GM12878 (cell line): Measurements from ENCODE around the gene PDE11A. TPM values are rescaled to one million over a fixed set of nuclear protein-coding genes. Genes with fewer than 3 reads are reported as not detected.

Source experiments
- ATAC-seq: fragments of 200-7000 bp; cut with Tn5 transposase; 3 replicates; pipeline ENCODE4 v1.9.1; 2020; ENCODE audit warnings: mild to moderate bottlenecking, moderate library complexity
- BruUV-seq: library from RNA; stranded (reverse); fragments of 400-500 nt; replicated peaks from 2 replicates; lab custom pipeline; 2021; lab: Mats Ljungman, UMichigan
- CTCF ChIA-PET: fragments of 300-600 bp; sonication (Branson Sonifier 250); formaldehyde crosslinking; extraction: SDS; loops from one replicate; lab custom pipeline; 2021; ENCODE audit warnings: inconsistent platforms; lab: Yijun Ruan, JAX
- POLR2A ChIA-PET: fragments of 350-600 bp; formaldehyde crosslinking; extraction: SDS; loops from one replicate; lab custom pipeline; 2021; ENCODE audit warnings: inconsistent platforms; lab: Charles Lee
- RAD21 ChIA-PET: fragments of 300-600 bp; sonication (Branson Sonifier 250); formaldehyde crosslinking; loops from one replicate; lab custom pipeline; 2023; ENCODE audit warnings: antibody characterized with exemption; ENCODE audit not compliant: unreplicated experiment; lab: Charles Lee
- SMC1A ChIA-PET: fragments of 300-600 bp; sonication (Branson Sonifier 250); formaldehyde crosslinking; loops from one replicate; lab custom pipeline; 2023; ENCODE audit not compliant: unreplicated experiment, uncharacterized antibody; lab: Charles Lee
- DNase-seq: peaks from one replicate; pipeline ENCODE4 v3.0.0-alpha.2; 2011; ENCODE audit warnings: low read depth, low spot score
- FAIRE-seq: peaks from 3 replicates; lab custom pipeline; 2011; peaks lifted over from hg19 to GRCh38; lab: Jason Lieb, UNC
- H2AFZ ChIP-seq: 2 replicates; pipeline ENCODE4 v1.6.0; 2011; ENCODE audit warnings: low read depth, low read length, control low read depth; ENCODE audit not compliant: control insufficient read depth
- H3K27ac ChIP-seq: 2 replicates; pipeline ENCODE4 v1.5.1; 2011; ENCODE audit warnings: control low read depth; ENCODE audit not compliant: control insufficient read depth, insufficient read depth
- H3K27me3 ChIP-seq, 2 experiments: replicated peaks in 1 of 2; 2 replicates each; pipeline versions ENCODE4 v1.6.0 to v1.6.1; 2011; ENCODE audit warnings: low read length in 1 of 2; ENCODE audit not compliant: control insufficient read depth in 2 of 2, insufficient read depth in 2 of 2
- H3K36me3 ChIP-seq, 2 experiments: 2 replicates each; pipeline ENCODE4 v1.5.1; 2011; ENCODE audit warnings: low read length in 1 of 2; ENCODE audit not compliant: control insufficient read depth in 2 of 2, insufficient read depth in 2 of 2
- H3K4me1 ChIP-seq: 2 replicates; pipeline ENCODE4 v1.6.1; 2011; ENCODE audit warnings: mild to moderate bottlenecking, low read length, moderate library complexity, mixed read lengths; ENCODE audit not compliant: control insufficient read depth, insufficient read depth
- H3K4me2 ChIP-seq: 2 replicates; pipeline ENCODE4 v1.6.0; 2011; ENCODE audit warnings: control low read depth; ENCODE audit not compliant: control insufficient read depth, insufficient read depth
- H3K4me3 ChIP-seq: fragments of 200-600 bp; sonication (generic); 2 replicates; pipeline ENCODE4 v1.5.1; 2016
- H3K79me2 ChIP-seq: 2 replicates; pipeline ENCODE4 v1.6.0; 2011; ENCODE audit warnings: low read length; ENCODE audit not compliant: control insufficient read depth, insufficient read depth
- H3K9ac ChIP-seq: 2 replicates; pipeline ENCODE4 v1.8.0; 2011; ENCODE audit warnings: low read length, control low read depth, mixed read lengths; ENCODE audit not compliant: control insufficient read depth, insufficient read depth
- H3K9me3 ChIP-seq: replicated peaks from 3 replicates; pipeline ENCODE4 v1.5.1; 2011; ENCODE audit warnings: mild to moderate bottlenecking, low read length; ENCODE audit not compliant: control insufficient read depth, insufficient read depth
- H4K20me1 ChIP-seq: 2 replicates; pipeline ENCODE4 v1.6.0; 2011; ENCODE audit not compliant: control insufficient read depth, insufficient read depth
- BACH1 ChIP-seq: fragments of 450-650 bp; IDR thresholded peaks from 2 replicates; pipeline ENCODE4 v1.6.1; 2017; ENCODE audit warnings: mild to moderate bottlenecking, borderline replicate concordance
- CHD2 ChIP-seq: IDR thresholded peaks from 2 replicates; pipeline ENCODE4 v1.6.1; 2011; ENCODE audit warnings: low read depth, low read length, improper control_type of control experiment, borderline replicate concordance
- CREB1 ChIP-seq: IDR thresholded peaks from 2 replicates; pipeline ENCODE4 v1.6.1; 2012; ENCODE audit warnings: low read depth, mild to moderate bottlenecking, inconsistent platforms
- CREM ChIP-seq: IDR thresholded peaks from 2 replicates; pipeline ENCODE4 v1.6.1; 2014; ENCODE audit warnings: antibody characterized with exemption, low read depth
- JUNB ChIP-seq: IDR thresholded peaks from 2 replicates; pipeline ENCODE4 v1.6.1; 2016; ENCODE audit warnings: antibody characterized with exemption, mild to moderate bottlenecking
- KLF5 ChIP-seq: fragments of 450-650 bp; IDR thresholded peaks from 2 replicates; pipeline ENCODE4 v1.6.1; 2014; ENCODE audit warnings: mild to moderate bottlenecking; ENCODE audit not compliant: partially characterized antibody
- LARP7 ChIP-seq: fragments of 450-650 bp; IDR thresholded peaks from 2 replicates; pipeline ENCODE4 v1.6.1; 2017; ENCODE audit warnings: mild to moderate bottlenecking
- MEF2A ChIP-seq: IDR thresholded peaks from 2 replicates; pipeline ENCODE4 v1.6.1; 2011; ENCODE audit warnings: low read depth, mild to moderate bottlenecking, low read length, moderate library complexity; ENCODE audit not compliant: insufficient read depth
- MTA2 ChIP-seq: fragments of 450-650 bp; IDR thresholded peaks from 2 replicates; pipeline ENCODE4 v1.6.1; 2016; ENCODE audit warnings: low read depth, mild to moderate bottlenecking, moderate library complexity
- NRF1 ChIP-seq: conservative IDR thresholded peaks from 2 replicates; pipeline ENCODE4 v1.6.1; 2011; ENCODE audit warnings: mild to moderate bottlenecking, low read depth, low read length, improper control_type of control experiment
- RCOR1 ChIP-seq: conservative IDR thresholded peaks from 2 replicates; pipeline ENCODE4 v1.6.1; 2012; ENCODE audit warnings: low read depth, low read length, improper control_type of control experiment
- RELA ChIP-seq: fragments of 450-650 bp; IDR thresholded peaks from 2 replicates; pipeline ENCODE4 v1.8.0; 2014; ENCODE audit warnings: borderline replicate concordance; ENCODE audit not compliant: partially characterized antibody
- SREBF1 ChIP-seq: IDR thresholded peaks from 2 replicates; pipeline ENCODE4 v1.6.1; 2012; ENCODE audit warnings: mild to moderate bottlenecking, low read length
- SREBF2 ChIP-seq: IDR thresholded peaks from 2 replicates; pipeline ENCODE4 v1.6.1; 2012; ENCODE audit warnings: mild to moderate bottlenecking, low read length
- SRF ChIP-seq, 2 experiments: IDR thresholded peaks; 2 replicates each; pipeline ENCODE4 v1.6.1; 2011; ENCODE audit warnings: low read depth in 2 of 2, low read length in 2 of 2, mild to moderate bottlenecking in 1 of 2, moderate library complexity in 1 of 2
- WRNIP1 ChIP-seq: IDR thresholded peaks from 2 replicates; pipeline ENCODE4 v1.6.1; 2011; ENCODE audit warnings: low read depth, low read length, improper control_type of control experiment, borderline replicate concordance
- ZNF384 ChIP-seq: IDR thresholded peaks from 2 replicates; pipeline ENCODE4 v1.6.1; 2012; ENCODE audit warnings: low read depth, mild to moderate bottlenecking, low read length, improper control_type of control experiment, borderline replicate concordance
- WGBS: methylation state at CpG from one replicate; pipeline ENCODE4 v1.1.6; 2016; ENCODE audit warnings: low lambda C conversion rate; ENCODE audit not compliant: insufficient replicate concordance, insufficient coverage; ENCODE audit errors: missing lambda C conversion rate; 5-methylcytosine and 5-hydroxymethylcytosine counted together
- in situ Hi-C: fragments of 300-500 bp; cut with MboI; formaldehyde crosslinking; loops from 9 replicates; pipeline ENCODE4 v1.14.3; 2018; ENCODE audit warnings: mixed read lengths
- intact Hi-C: fragments of 100-400 bp; cut with micrococcal nuclease; formaldehyde crosslinking; loops from one replicate; pipeline ENCODE4 v1.14.2; 2022; ENCODE audit not compliant: unreplicated experiment
- polyA plus RNA-seq, 11 experiments: library from polyadenylated mRNA; depleted of rRNA in 4 of 11; unstranded in 6 of 11; stranded (reverse) in 5 of 11; fragments of >200 nt; fragmentation: Nextera tagmentation in 4 of 11; fragmentation: Illumina TruSeq in 1 of 11; extraction: Ambion mirVana in 4 of 11; extraction: Trizol in 1 of 11; gene quantifications; 1 replicate in 1 of 11; 2 replicates in 10 of 11; pipeline versions ENCODE4 v1.2.1 to v1.2.3, GENCODE V29; 2011 to 2016; ENCODE audit warnings: inconsistent platforms in 2 of 11, missing spikeins in 2 of 11, low read depth in 1 of 11
- total RNA-seq, 4 experiments: library from RNA; depleted of rRNA in 3 of 4; stranded (reverse); fragments of >200 nt in 3 of 4; fragmentation: Illumina TruSeq in 1 of 4; extraction: Trizol in 1 of 4; gene quantifications; 2 replicates each; pipeline versions ENCODE4 v1.2.1 to v1.2.3, GENCODE V29; 2013 to 2021
- TF ChIP-seq, protein P1 (sequence below): fragments of 450-650 bp; IDR thresholded peaks from 2 replicates; pipeline ENCODE4 v1.6.1; 2017; ENCODE audit warnings: borderline replicate concordance
- TF ChIP-seq, protein P2 (sequence below), 3 experiments: IDR thresholded peaks in 2 of 3; conservative IDR thresholded peaks in 1 of 3; 2 replicates each; pipeline ENCODE4 v1.5.1; 2011; ENCODE audit warnings: low read depth in 3 of 3, low read length in 3 of 3, mild to moderate bottlenecking in 3 of 3, control low read depth in 2 of 3, moderate library complexity in 2 of 3, inconsistent platforms in 1 of 3, mixed read lengths in 1 of 3; ENCODE audit not compliant: control insufficient read depth in 2 of 3, insufficient read depth in 1 of 3; ENCODE audit errors: extremely low read depth in 1 of 3
- TF ChIP-seq, protein P3 (sequence below): IDR thresholded peaks from 2 replicates; pipeline ENCODE4 v1.6.1; 2011; ENCODE audit warnings: low read depth, mild to moderate bottlenecking, low read length, moderate library complexity, borderline replicate concordance; ENCODE audit errors: extremely low read depth

Gene PDE11A
- total and polyA plus RNA-seq, 10 of the 15 experiments (the other 5 are each of a cell fraction or from before 2014, with no cell fraction given) = 0.01 to 0.17 (median 0.06) TPM; not detected in 5

DNA sequence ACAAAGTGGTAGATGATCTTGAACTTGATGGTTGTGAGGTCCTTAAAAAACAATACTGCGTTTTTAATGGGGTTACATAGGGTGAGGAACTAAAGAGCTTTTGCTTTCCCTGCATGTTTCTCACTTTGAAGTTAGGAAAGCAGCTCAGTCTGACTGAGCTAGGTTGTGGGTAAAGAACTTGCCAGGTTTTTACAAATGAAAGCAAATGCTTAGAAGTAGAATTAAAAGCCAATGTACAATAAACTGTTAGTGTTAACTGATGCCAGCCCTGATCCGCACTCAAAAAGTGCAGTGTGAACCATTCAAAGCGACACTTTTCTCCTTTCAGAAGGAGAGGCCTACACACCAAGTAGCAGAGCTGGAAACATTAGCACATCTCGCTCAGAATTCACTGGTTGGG, 409.7 kb downstream of the PDE11A start (continued):
- TF ChIP-seq, protein P1, sequence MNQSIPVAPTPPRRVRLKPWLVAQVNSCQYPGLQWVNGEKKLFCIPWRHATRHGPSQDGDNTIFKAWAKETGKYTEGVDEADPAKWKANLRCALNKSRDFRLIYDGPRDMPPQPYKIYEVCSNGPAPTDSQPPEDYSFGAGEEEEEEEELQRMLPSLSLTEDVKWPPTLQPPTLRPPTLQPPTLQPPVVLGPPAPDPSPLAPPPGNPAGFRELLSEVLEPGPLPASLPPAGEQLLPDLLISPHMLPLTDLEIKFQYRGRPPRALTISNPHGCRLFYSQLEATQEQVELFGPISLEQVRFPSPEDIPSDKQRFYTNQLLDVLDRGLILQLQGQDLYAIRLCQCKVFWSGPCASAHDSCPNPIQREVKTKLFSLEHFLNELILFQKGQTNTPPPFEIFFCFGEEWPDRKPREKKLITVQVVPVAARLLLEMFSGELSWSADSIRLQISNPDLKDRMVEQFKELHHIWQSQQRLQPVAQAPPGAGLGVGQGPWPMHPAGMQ = no peak
- TF ChIP-seq CREB1 = no peak

DNA sequence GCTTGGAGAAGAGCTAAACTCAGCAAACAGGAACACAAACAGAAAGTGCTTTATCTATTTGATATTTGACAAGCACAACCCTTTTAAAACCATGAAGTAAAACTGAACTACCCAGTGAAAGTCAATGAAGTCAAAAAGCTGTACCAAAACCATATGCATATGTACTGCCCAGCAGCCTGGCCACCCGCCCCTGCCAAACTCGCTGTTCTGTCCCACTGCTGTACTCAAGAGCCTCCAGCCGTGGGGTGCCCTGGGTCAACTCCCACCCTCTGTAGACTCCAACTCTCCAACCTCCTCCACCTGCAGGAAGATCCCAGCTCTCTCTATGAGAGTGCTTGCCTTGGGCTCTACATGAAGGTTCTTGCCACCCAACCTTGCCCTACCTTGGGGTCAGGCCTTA, 411.8 kb downstream of the PDE11A start:
- Histone ChIP-seq H4K20me1 (no peaks in the 10 kb centered on the region), H3K9ac (no peak overlapping the region), H3K4me3 (no peak overlapping the region), H3K36me3 (no peaks in the 10 kb centered on the region), H2AFZ (no peak overlapping the region), H3K27ac (no peak overlapping the region), H3K9me3 (no peaks in the 10 kb centered on the region), H3K79me2 (no peaks in the 10 kb centered on the region), H3K27me3 (no peaks in the 10 kb centered on the region), H3K4me2 (no peak overlapping the region), H3K4me1 (no peaks in the 10 kb centered on the region)
- in situ Hi-C loops (no loop called here), intact Hi-C loops (no loop called here)
- 23% methylated on average over 3 of the region's 3 CpGs for WGBS
- POLR2A ChIA-PET = no interaction called here
- TF ChIP-seq, protein P1 = no peak
- TF ChIP-seq BACH1 = no peak
- no peak for TF ChIP-seq SREBF2
- TF ChIP-seq CHD2 = no peak
- no peak for TF ChIP-seq RELA
- no peak for TF ChIP-seq ZNF384
- no peak for TF ChIP-seq SREBF1
- no peak for TF ChIP-seq SRF (IDR thresholded peaks at IDR 0.05; ENCODE audit: low read depth in 2 of 2, low read length in 2 of 2)
- no peak for TF ChIP-seq LARP7
- no peak for TF ChIP-seq MEF2A
- no peak for TF ChIP-seq KLF5
- no peak for TF ChIP-seq JUNB
- no peak for TF ChIP-seq CREM
- TF ChIP-seq CREB1 = no peak
- TF ChIP-seq, protein P2, sequence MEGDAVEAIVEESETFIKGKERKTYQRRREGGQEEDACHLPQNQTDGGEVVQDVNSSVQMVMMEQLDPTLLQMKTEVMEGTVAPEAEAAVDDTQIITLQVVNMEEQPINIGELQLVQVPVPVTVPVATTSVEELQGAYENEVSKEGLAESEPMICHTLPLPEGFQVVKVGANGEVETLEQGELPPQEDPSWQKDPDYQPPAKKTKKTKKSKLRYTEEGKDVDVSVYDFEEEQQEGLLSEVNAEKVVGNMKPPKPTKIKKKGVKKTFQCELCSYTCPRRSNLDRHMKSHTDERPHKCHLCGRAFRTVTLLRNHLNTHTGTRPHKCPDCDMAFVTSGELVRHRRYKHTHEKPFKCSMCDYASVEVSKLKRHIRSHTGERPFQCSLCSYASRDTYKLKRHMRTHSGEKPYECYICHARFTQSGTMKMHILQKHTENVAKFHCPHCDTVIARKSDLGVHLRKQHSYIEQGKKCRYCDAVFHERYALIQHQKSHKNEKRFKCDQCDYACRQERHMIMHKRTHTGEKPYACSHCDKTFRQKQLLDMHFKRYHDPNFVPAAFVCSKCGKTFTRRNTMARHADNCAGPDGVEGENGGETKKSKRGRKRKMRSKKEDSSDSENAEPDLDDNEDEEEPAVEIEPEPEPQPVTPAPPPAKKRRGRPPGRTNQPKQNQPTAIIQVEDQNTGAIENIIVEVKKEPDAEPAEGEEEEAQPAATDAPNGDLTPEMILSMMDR (IDR thresholded peaks at IDR 0.05 in 2 of 3, conservative IDR thresholded peaks at IDR 0.05 in 1 of 3; ENCODE audit: control insufficient read depth in 2 of 3, extremely low read depth in 1 of 3, insufficient read depth in 1 of 3, low read depth in 3 of 3, low read length in 3 of 3) = no peak
- no peak for TF ChIP-seq NRF1
- no peak for TF ChIP-seq WRNIP1
- TF ChIP-seq MTA2 = no peak
- TF ChIP-seq, protein P3, sequence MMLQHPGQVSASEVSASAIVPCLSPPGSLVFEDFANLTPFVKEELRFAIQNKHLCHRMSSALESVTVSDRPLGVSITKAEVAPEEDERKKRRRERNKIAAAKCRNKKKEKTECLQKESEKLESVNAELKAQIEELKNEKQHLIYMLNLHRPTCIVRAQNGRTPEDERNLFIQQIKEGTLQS = no peak
- no peak for TF ChIP-seq RCOR1
- CTCF ChIA-PET = interaction anchor here (1.0 kb wide), 1 partner anchor 512 kb away, joined by 3 read pairs; no protein-coding TSS in a partner anchor
- FAIRE-seq = no peak
- BruUV-seq = no TSS peak
- no peak for DNase-seq
- RAD21 ChIA-PET = no interaction called here
- SMC1A ChIA-PET = interaction anchor here (3.1 kb wide), 1 partner anchor 9 kb away, joined by 10 read pairs; no protein-coding TSS in a partner anchor
- ATAC-seq = no peak
